NOMO-1 treated with DMSO at 0.1 percent for 48 hours (cell line): Measurements from ENCODE around the gene RIC8B.

Experiments
- DNase-seq: peaks from one replicate; lab custom pipeline; 2025; ENCODE audit not compliant: unreplicated experiment; lab: John Stamatoyannopoulos, UW

RIC8B gene

DNA sequence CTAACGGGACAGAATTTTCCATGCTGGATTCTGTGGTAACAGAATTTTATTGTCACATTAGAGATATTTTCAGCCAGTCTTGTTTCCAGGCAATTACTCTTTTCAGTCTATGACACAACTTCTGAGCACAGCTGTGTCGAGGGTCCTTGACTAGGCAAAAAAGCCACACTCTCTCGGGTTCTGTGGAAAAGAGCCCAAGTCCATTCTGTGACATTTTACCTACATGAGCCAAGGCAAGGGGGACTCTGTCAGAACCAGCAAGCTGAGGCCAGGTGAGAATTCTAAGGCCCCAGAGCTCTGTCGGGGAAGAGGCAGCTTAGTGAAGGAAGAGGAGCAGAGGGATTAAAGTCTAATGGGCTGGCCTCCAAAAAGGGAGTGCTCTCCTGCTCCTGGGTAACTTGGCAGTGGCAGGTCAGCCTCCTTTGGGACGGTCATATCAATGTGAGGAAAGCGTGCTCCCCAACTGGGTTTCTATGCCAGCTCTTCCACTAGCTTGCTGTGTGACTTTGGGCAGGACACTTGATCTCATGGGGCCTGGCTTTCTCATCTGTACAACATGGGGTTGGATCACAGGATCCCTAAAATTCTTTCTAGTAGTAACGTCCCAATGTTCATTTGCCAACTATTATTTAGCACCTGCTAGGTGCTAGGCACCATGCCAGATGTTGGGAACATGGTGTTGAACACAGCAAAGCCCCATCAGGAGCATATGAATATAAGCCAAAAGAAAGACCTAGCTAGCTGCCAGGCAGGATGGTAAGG is 16.0 kb upstream of the RIC8B start:
- DNase-seq: no peak

DNA sequence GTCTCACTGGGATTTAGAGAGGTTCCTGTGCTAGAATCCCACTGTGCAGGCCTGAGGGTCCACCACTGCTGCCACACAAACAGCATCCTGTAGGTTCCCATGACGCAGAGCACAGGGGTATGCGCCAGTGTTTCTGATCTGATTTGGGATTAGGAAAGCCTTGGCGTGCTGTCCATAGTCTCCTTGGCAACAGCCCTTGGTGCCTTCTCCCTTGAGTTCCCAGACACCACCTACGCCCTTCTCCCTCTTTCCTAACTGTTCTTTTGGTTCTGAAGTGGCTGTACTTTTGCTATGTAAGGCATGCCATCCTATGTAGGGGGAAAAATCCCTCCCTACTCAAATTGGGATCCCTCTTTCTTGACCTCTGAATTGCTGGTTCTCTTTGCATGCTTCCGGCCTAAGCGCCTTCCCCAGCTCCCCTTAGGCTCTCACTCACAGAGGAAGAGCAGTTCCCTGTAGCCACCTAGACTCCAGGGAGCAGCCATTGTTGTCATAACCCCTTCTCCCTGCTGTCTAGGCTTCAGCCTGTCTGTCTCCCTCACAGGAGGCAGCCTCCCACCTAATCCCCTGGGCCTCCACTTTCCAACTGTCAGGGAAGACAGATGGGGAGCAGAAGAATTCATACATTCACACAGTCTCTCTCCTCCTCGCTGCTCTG is 14.8 kb upstream of the RIC8B start:
- DNase-seq: no peak

DNA sequence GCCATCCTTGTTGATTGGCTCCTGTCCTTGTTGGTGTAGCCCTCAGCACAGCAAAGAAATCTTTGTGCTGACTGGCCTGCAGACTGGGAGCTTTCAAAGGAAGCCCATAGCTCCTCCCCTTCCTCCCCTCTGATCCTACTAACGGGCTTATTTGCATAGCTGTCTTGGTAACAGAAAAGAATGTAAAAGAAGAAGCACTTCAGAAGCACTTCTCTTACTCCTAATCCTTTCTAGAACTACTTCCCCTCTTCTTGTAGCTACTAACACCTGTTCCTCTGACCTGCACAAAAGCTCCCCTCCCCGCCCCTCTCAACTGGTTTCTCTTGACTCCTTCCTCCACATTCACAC is 14.3 kb upstream of the RIC8B start:
- DNase-seq: peak; percentile 88

DNA sequence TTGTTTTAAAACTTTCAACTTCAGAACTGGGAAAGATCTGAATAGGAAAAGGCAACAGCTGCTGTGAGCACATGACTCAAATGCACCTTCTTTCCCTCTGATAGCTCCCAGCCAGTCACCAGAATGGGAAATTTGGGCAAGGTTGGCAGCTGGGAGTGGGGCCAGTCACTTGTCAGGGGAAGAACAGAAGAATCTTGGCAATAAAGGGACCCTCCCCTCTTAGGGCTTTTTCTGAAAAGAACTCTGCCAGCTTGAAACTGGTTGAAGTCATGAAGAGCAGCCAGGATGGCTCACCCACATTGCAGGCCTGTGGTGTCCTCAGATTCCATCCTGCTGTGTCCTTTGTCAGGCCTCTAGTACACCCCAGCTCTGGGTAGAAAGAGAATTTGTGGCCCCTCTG is 10.3 kb upstream of the RIC8B start:
- no peak for DNase-seq

DNA sequence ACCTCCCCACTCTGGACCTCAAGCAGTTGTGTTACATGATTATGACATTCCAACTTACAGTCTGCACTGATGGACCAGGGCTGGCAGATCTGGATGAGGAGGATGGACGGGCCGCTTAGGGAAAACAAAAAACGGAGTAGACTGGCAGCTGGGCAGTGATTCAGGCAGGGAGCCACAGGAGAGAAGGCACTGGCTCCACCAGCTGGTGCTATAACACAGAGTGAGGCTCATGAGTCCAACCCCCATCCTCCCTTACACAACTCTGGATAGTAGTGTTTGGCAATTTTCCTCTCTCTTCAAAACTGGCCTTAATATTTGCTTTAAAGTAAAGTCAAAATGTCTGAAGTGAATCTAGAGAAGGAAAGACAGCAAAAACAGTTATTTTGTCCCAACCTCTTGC is 9.7 kb upstream of the RIC8B start:
- no peak for DNase-seq

DNA sequence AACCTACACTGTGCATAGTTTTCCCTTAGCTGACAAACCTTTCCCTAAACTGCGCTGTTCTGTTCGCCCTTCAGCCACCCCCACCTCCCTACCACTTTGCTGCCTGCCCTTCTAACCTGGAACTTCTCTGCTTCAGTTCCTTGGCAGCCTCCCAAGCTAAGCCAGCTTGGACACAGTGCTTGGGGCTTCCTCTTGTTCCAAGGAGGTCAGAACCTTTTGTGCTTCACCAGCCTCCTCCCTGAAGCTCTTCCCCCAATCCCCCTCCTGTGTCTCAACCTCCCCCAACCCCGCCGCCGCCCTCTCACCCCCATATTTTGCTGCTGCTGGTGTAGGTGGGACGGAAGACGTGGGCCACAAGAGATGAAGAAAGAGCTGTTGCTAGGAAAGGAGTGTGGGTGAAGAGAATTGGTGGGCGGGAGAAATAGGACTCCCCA is 8.1 kb upstream of the RIC8B start:
- DNase-seq: no peak

DNA sequence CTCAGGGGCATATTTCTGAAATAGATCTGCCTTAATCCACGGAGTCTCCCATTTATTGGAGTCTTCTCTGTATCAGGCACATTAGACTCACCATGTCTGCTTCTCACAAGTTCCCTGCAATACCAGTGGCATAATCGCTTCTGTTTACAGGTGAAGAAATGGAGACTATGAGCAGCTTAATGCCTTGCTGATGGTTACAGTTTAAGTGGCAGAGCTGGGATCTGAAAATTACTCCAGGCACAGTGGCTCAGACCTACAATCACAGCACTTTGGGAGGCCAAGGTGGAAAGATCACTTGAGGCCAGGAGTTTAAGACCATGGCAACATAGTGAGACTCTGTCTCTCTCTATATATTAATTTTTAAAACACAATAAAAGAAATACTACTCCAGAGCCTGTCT is 7.3 kb upstream of the RIC8B start:
- no peak for DNase-seq

DNA sequence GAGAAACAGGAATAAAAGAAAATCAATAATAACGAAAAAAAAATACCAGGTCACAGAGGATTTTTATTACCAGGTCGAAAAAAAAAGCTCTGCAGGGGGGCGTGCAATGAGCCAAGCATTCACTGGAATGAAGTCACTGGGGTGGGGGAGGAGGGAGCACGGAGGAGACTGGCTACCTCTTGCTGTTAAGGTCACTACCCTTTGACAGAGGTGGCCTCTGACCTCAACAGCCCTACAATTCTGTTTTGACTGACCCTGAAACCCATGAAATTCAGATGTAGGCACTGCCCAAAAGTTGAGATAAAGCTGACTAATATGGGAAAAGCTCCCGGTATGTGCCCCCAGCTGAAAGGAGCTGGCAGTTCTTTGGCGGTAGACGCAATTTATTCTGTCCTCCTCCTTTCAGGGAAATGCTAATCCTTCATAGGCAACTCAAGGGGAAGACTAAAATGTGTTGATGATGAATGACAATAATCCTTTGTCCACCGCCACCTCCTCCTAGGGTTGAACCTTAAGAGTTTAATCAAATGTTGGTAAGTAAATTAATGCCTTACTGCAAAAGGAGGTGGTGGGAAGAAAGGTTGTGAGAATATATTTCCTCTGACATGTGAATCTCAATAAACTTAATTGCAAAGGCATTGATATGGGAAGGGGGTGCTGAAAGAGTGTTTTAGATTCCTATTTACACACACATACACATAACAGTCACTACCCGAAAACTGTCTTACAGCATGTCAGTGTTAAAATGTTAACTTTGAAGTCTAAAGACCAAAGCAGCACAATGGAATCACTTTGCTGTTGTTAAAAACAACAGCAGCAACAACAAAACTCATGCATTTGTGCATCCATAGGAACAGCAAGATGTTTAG is 6.3 kb upstream of the RIC8B start:
- DNase-seq: no peak

DNA sequence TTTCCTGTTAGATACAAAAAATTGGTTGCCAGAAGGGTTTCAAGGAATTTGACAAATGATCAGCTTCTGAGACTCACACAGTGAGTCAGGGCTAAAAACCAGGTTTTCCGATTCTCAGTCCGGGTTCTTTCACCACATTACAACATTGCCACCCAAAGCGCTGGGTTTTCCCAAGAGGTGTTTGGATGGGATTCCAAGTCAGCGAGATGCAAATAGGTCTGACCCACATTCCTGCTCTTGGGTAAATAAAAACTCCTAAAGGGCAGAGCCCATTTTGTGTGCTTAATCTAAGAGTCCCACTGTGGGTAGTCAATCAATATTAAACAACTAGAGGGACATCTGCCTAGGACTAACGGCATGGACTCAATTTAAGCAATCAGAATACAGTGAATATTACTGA is 5.4 kb upstream of the RIC8B start:
- no peak for DNase-seq

DNA sequence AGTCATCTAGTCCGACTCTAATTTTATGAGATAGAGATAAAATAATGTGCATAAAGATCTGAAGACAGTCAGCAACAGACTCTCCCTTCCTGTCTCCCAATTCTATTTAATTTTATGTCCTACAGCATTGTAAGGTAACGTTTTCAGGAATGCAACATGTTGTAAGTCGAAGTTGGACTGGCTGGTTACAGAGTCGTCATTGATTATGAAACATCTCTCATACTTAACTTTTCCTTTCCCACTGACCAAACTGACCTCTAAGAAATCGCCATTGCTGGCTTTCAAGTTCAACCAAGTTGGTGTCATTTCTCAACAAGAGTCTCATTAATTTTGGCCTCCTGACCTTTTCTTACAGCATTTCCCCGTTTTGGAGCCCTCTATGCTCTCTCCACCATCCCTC is 4.9 kb upstream of the RIC8B start:
- DNase-seq: no peak

DNA sequence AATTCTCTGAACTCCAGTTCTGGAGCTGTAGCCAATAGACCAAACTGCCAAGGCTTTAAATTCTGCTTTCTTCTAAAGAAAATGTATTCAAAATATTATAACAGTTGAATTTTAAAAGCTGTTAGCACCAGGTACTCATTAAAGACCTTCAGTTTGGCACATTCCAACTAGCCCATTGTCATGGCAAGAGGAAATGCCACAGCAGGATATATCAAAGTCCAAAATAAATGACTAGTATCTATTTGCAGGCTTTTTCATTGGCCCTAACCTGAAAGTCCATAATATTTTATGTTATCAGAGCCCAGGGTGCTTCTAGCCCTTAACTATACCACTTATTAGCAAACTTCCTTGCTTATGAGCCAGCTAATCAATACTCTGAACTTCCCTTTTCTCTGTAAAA is 3.1 kb upstream of the RIC8B start:
- no peak for DNase-seq

DNA sequence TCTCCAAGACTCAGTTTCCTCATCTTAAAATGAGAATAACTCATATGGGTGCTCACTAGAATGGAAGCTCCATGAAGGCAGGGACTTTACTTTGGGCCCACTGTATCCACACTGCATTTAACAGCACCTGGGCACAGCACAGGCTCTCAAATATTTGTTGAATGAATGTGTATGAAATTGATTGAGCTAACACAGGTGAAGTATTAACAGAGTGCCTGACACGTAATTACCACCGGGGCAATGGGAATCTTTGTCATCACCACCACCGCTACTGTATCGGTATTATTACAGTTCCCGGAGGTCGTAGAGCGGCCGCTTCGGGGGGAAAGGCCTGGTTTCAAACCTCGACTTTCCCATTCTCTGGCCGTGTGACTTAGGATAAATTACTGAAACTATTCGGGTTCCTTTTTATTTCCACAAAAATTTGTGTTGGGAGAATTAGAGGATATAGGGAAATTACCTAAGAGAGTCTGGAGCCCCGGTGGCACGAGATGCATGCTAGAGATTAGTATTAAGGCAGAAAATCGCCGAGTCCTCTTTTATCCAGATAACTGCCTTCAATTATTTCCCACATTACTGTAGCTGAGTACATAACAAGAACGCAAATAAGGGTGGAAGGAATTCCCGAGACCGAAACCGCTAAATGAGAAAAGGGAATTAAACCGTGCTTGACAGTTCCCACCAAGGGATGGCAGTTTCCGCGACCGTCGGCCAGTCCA is 1.0 kb upstream of the RIC8B start:
- no peak for DNase-seq

DNA sequence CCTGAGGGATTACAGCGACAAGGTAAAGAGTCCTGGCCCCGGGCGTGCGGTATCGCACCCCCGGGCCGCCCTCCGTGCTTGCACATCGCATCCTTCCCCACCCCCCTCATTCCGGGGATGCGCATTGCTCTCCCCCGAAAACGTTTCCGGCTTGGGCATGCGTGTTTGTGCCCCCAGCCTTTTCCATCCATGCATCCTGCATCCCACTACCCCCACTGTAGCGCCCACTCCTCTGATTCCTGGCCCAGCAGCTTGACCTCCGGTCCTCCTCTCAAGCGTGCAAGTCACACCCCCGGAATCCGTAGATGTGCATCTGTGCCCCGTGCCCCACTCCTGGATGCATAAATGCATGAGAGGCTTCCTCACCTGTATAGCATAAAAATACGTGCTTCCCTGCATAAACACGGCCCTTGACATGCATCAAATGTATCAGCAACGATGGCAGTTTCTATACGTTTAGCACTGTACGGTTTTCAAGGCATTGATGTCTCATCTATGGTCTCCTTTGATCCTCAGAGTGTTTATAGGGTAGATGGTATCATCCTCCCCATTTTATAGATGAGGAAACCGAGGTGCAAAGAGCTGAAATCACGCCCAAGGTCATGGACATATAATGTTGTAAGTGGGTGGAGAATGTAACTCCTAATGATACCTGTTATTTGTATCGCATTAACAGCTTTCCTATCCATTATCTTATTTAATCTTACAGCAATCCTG is 484 bp downstream of the RIC8B start:
- no peak for DNase-seq

DNA sequence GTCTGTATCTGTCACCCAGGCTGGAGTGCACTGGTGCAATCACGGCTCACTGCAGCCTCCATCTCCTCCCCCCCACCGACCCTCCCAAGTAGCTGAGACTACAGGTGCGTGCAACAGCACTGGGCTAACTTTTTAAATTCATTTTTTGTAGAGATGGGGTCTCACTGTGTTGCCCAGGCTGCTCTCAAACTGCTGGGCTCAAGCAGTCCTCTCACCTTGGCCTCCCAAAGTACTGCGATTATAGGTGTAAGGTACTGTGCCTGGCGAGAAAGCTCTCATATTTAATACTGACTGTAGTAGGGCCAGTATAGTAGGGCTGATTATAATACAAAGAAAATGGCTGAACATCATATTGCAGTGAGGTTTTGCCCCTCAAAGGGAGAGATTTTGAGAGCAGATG is 2.4 kb downstream of the RIC8B start:
- no peak for DNase-seq

DNA sequence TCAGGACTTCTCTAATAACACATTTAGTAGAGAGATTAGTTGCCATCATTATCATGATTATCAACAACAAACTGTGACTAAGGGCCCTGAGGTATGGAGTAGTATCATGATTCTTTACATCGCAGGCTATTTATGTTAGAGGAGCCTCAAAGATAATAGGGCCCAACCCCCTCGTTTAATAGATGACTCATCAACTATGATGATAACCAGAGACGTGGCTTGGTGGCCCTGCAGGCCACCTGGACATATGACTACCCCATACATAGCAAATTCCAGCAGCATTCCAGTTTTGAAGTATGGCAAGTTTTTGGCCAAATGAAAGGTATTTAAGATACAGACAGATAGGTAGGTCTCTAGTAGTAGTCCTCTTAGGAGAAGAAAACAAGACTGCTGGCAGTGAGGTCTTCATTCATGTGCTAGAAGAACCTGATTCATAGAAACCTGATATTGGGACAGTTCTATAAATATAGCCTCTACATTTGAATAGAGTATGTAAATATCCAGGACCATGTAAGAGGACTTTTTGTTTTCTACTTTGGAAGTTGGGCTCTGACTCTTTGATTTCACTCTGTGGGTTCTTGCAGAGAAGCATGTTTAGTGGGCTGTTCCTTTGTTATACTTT is 5.6 kb downstream of the RIC8B start:
- DNase-seq: no peak

DNA sequence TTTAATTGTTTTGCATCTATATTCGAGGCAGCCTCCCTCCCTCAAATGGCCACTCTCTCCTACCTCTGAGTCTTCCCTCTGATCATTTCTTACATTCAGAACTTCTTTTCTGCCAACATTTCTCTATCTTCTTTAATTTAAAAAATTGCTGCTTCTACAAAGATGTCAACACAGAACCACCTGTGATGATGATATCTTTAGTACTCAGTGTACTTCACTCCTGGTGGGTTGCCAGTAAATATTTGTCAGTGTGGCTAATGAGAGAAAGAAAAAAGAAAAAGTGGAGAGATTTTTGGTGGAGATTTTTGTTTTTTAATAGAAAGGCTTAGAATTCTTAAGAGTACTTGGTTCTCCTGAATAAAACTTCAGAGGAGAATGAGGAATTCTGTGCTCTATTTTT is 8.1 kb downstream of the RIC8B start:
- no peak for DNase-seq

DNA sequence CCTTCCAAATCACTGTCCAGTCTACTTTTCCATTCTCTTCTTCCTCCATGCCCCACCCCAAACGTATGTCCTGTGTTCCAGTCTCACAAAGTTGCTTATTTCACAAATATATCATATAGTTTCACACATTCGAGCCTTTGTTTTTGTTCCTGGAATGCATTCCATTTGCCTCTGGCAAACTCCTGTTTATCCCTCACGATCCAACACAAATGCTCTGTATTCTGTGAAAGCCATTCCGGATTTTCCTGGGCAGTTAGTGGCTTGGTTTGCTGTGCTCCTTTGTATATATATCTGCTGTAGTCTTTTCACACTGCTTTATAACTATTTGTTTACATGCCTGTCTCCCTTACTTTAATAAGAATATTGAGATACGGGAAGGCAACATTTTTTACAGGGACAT is 9.0 kb downstream of the RIC8B start:
- no peak for DNase-seq

DNA sequence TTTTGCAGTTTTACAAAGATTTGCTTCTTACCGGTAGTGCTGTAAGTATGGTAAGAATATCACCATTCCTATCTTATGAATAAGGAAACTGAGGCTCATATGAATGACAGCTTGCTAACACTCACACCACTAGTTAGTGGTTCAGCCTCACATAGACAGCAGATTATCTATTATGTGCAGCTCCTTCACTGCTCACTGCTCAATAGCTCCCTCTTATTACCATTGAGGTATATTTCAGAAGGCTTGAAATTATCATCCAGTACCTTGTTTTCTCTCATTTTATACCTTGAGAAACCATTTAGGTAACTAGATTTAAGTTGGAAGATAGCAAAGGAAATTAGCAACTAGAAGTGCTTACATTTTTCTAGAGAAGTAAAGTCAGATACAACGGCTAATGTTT is 15.5 kb downstream of the RIC8B start:
- DNase-seq: no peak

DNA sequence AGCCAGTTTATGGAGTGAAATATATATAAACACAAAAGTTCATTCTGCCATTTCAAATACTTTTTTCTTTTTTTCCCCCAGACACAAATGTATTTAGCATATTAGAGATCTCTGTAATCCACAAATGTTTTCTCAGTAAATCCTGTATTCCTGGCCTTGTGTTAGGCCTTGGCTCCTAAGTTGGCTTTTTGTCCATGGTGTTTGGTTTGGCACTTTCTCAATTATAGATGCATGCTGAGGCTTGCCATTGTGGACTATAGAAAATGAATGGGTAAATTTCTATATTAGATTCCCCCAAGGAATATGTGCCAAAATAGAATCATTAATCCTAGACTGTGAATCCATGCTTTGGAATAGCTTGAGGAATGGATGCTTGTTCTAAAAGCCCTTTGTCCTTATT is 17.0 kb downstream of the RIC8B start:
- no peak for DNase-seq

DNA sequence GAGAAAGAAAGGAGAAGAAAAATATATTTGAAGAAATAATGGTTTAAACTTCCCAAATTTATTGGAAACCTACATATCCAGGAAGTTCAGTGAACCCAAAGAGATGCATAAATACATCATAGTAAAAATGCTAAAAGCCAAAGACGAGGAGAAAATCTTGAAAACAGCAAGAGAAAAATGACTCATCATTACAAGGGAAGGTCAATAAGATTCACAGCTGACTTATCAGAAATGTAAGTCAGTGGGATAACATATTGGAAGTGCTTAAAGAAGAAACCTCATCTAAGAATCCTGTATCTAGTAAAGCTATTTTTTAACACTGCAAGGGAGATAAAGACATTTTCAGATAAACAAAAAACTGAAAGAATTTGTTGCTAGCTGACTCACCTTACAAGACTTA is 19.9 kb downstream of the RIC8B start:
- no peak for DNase-seq
